HG03442 (cell line): Measurements from ENCODE around the gene ACOT4.
"Not testable (repeated sequence)": the region's sequence is repeated elsewhere in the genome, so short reads cannot be mapped to it uniquely, and the experiment has no call there.

Experiments used
- ATAC-seq: cut with Tn5 transposase; IDR thresholded peaks from one replicate; pipeline ENCODE4 v1.9.1; 2021; ENCODE audit warnings: mild to moderate bottlenecking, moderate library complexity; ENCODE audit not compliant: unreplicated experiment

ACOT4 gene

GRCh38 chr14:73630009-73630780 is 38.5 kb downstream of the ACOT4 start:
- ATAC-seq = no peak

GRCh38 chr14:73633116-73634010 is 41.7 kb downstream of the ACOT4 start:
- ATAC-seq = no peak

- ATAC-seq = no peak
Measured at GRCh38 chr14:73634011-73634833, 42.5 kb downstream of the ACOT4 start.

GRCh38 chr14:73636355-73636754 is 44.7 kb downstream of the ACOT4 start:
- ATAC-seq = not testable (repeated sequence)

GRCh38 chr14:73637830-73638229 is 46.2 kb downstream of the ACOT4 start:
- no peak for ATAC-seq

- no peak for ATAC-seq
Measured at GRCh38 chr14:73640796-73641365, 49.2 kb downstream of the ACOT4 start.

GRCh38 chr14:73644531-73645247 is 53.0 kb downstream of the ACOT4 start, which contains the start of gene DNAL1:
DNAL1 (plus strand) TSS chr14:73644986; CDS start chr14:73645040, 54 bp downstream.
- ATAC-seq = peak; percentile 97

GRCh38 chr14:73645248-73645610 is 53.6 kb downstream of the ACOT4 start:
- no peak for ATAC-seq
